PC-9 (cell line): Measurements from ENCODE around the gene VMO1. TPM values are rescaled to one million over a fixed set of nuclear protein-coding genes. Genes with fewer than 3 reads are reported as not detected.

Source experiments
- BruUV-seq: library from RNA; stranded (reverse); fragments of 400-500 nt; replicated peaks from 2 replicates; lab custom pipeline; 2021; lab: Mats Ljungman, UMichigan
- CTCF ChIA-PET: fragments of 300-600 bp; sonication (Branson Sonifier 250); formaldehyde crosslinking; loops from one replicate; lab custom pipeline; 2022; ENCODE audit warnings: antibody characterized with exemption; lab: Charles Lee
- POLR2A ChIA-PET: fragments of 300-600 bp; sonication (Branson Sonifier 250); formaldehyde crosslinking; loops from one replicate; lab custom pipeline; 2022; ENCODE audit warnings: antibody characterized with exemption; ENCODE audit not compliant: unreplicated experiment; lab: Charles Lee
- DNase-seq, 2 experiments: peaks; one replicate each; pipeline versions ENCODE4 v3.0.0 to v3.0.0-alpha.2; 2015 to 2022; ENCODE audit warnings: mixed read lengths in 1 of 2
- H2AFZ ChIP-seq: fragments of 200-600 bp; sonication (generic); 2 replicates; pipeline ENCODE4 v1.8.1; 2017; ENCODE audit warnings: antibody characterized with exemption
- H3F3A ChIP-seq: fragments of 200-600 bp; sonication (generic); 2 replicates; pipeline ENCODE4 v1.8.1; 2017; ENCODE audit warnings: antibody characterized with exemption, mild to moderate bottlenecking, low read depth; ENCODE audit not compliant: insufficient read depth
- H3K27ac ChIP-seq: fragments of 200-600 bp; sonication (generic); 2 replicates; pipeline ENCODE4 v1.6.1; 2016; ENCODE audit warnings: mixed run types
- H3K27me3 ChIP-seq: fragments of 200-600 bp; sonication (generic); 2 replicates; pipeline ENCODE4 v1.6.1; 2016; ENCODE audit warnings: low read depth, mixed run types; ENCODE audit not compliant: insufficient read depth
- H3K36me3 ChIP-seq: fragments of 200-600 bp; sonication (generic); 2 replicates; pipeline ENCODE4 v1.6.1; 2016; ENCODE audit warnings: low read depth, mixed run types
- H3K4me1 ChIP-seq: fragments of 200-600 bp; sonication (generic); replicated peaks from 2 replicates; pipeline ENCODE4 v1.6.1; 2016; ENCODE audit warnings: mixed run types; ENCODE audit not compliant: insufficient read depth
- H3K4me2 ChIP-seq: fragments of 200-600 bp; sonication (generic); 2 replicates; pipeline ENCODE4 v1.6.1; 2017; ENCODE audit warnings: mixed run types
- H3K4me3 ChIP-seq: fragments of 200-600 bp; sonication (generic); 2 replicates; pipeline ENCODE4 v1.6.1; 2016; ENCODE audit warnings: mixed run types
- H3K79me2 ChIP-seq: fragments of 200-600 bp; sonication (generic); 2 replicates; pipeline ENCODE4 v1.6.1; 2017; ENCODE audit warnings: low read depth, mixed run types
- H3K9me2 ChIP-seq: fragments of 200-600 bp; sonication (generic); 2 replicates; pipeline ENCODE4 v1.8.1; 2017; ENCODE audit warnings: mild to moderate bottlenecking; ENCODE audit not compliant: insufficient read depth
- H3K9me3 ChIP-seq: fragments of 200-600 bp; sonication (generic); 2 replicates; pipeline ENCODE4 v1.8.1; 2016; ENCODE audit warnings: low read depth; ENCODE audit not compliant: insufficient read depth
- H4K20me1 ChIP-seq: fragments of 200-600 bp; sonication (generic); 2 replicates; pipeline ENCODE4 v1.8.1; 2017; ENCODE audit not compliant: insufficient read depth
- CTCF ChIP-seq: fragments of 200-600 bp; sonication (generic); conservative IDR thresholded peaks from 2 replicates; pipeline ENCODE4 v1.6.1; 2017; ENCODE audit warnings: mixed run types, antibody characterized with exemption, mild to moderate bottlenecking, moderate library complexity
- EZH2 ChIP-seq: fragments of 200-600 bp; sonication (generic); IDR thresholded peaks from 2 replicates; pipeline ENCODE4 v1.8.0; 2017; ENCODE audit warnings: antibody characterized with exemption, low read depth
- intact Hi-C: fragments of 100-400 bp; cut with micrococcal nuclease; formaldehyde crosslinking; loops from one replicate; pipeline ENCODE4 v1.10.0; 2022; ENCODE audit not compliant: unreplicated experiment
- total RNA-seq: library from RNA; stranded (reverse); gene quantifications from 2 replicates; pipeline ENCODE4 v1.2.3, GENCODE V29; 2021

Gene VMO1
- total RNA-seq, 1 experiment from 2014 or later: 3.6 TPM

GRCh38 chr17:4788807-4789700, 2.9 kb upstream of the VMO1 start, which contains the start of gene GLTPD2:
GLTPD2 (plus strand) TSS chr17:4788964; CDS start chr17:4789012, 48 bp downstream.
- intact Hi-C loops: no loop called here
- peaks cover 20% of the 10 kb centered on the region for H3K4me1 ChIP-seq
- TSS peak; percentile 56 for BruUV-seq
- H3K9me2 ChIP-seq: no peaks in the 10 kb centered on the region
- H3K4me2 ChIP-seq: peak within 1 kb of the TSS; percentile 94
- H3F3A ChIP-seq: peaks cover 24% of the 10 kb centered on the region
- peak in 1 of 2 experiments; percentile 27 for DNase-seq
- ChIA-PET CTCF (interaction anchor here (0.5 to 2.2 kb wide), 6 partner anchors 18 to 586 kb away, joined by 3 to 18 read pairs (median 6); partner anchors contain the start of genes ARRB2, MED11 and PLD2), POLR2A (no interaction called here)
- H3K79me2 ChIP-seq: peaks cover 15% of the 10 kb centered on the region; the same call in 1 of the 2 replicates
- TF ChIP-seq CTCF (no peak; the same call in 1 of the 2 replicates), EZH2 (no peak)
- no peaks in the 10 kb centered on the region for H3K36me3 ChIP-seq
- peak within 1 kb of the TSS; percentile 84 for H3K4me3 ChIP-seq
- H3K27ac ChIP-seq: peak within 1 kb of the TSS; percentile 69
- H3K27me3 ChIP-seq: no peaks in the 10 kb centered on the region
- no peaks in the 10 kb centered on the region for H4K20me1 ChIP-seq
- H2AFZ ChIP-seq: peak within 1 kb of the TSS; percentile 96
- no peaks in the 10 kb centered on the region for H3K9me3 ChIP-seq

- Histone ChIP-seq H3K4me3 (peak overlapping the region; percentile 84), H3K4me2 (peak overlapping the region; percentile 94), H4K20me1 (no peaks in the 10 kb centered on the region), H3K36me3 (no peaks in the 10 kb centered on the region), H3K4me1 (peaks cover 20% of the 10 kb centered on the region), H3K9me3 (no peaks in the 10 kb centered on the region), H2AFZ (no peak overlapping the region), H3K9me2 (no peaks in the 10 kb centered on the region), H3K27me3 (no peaks in the 10 kb centered on the region), H3K79me2 (peaks cover 15% of the 10 kb centered on the region; the same call in 1 of the 2 replicates), H3K27ac (peak overlapping the region; percentile 38; the same call in 1 of the 2 replicates), H3F3A (peaks cover 24% of the 10 kb centered on the region)
- DNase-seq: no peak
- intact Hi-C loops: no loop called here
- ChIA-PET POLR2A (no interaction called here), CTCF (interaction anchor here (0.6 kb wide), 1 partner anchor 79 kb away, joined by 5 read pairs; no protein-coding TSS in a partner anchor)
- TF ChIP-seq EZH2: no peak
- no peak for TF ChIP-seq CTCF
- no TSS peak for BruUV-seq
Observed at GRCh38 chr17:4788159-4788806, 2.1 kb upstream of the VMO1 start.

- POLR2A ChIA-PET: no interaction called here
- peaks cover 15% of the 10 kb centered on the region; the same call in 1 of the 2 replicates for H3K79me2 ChIP-seq
- TF ChIP-seq CTCF (no peak), EZH2 (no peak)
- H3K4me1 ChIP-seq: peaks cover 20% of the 10 kb centered on the region
- no peaks in the 10 kb centered on the region for H3K27me3 ChIP-seq
- CTCF ChIA-PET: interaction anchor here (0.5 to 0.6 kb wide), 2 partner anchors 22 to 626 kb away, joined by 3 read pairs; no protein-coding TSS in a partner anchor
- intact Hi-C loops: no loop called here
- no TSS peak for BruUV-seq
- no peak for DNase-seq
- H2AFZ ChIP-seq: no peak overlapping the region
- H3K4me2 ChIP-seq: no peak overlapping the region
- no peaks in the 10 kb centered on the region for H3K36me3 ChIP-seq
- no peaks in the 10 kb centered on the region for H3K9me3 ChIP-seq
- H3K4me3 ChIP-seq: no peak overlapping the region
- H3F3A ChIP-seq: peaks cover 24% of the 10 kb centered on the region; the same call in 1 of the 2 replicates
- no peaks in the 10 kb centered on the region for H4K20me1 ChIP-seq
- no peak overlapping the region for H3K27ac ChIP-seq
- no peaks in the 10 kb centered on the region for H3K9me2 ChIP-seq
Observed at GRCh38 chr17:4786516-4786915, 352 bp upstream of the VMO1 start.
